Activated CD8-positive, alpha-beta T cell treated with anti-CD3 and anti-CD28 coated beads for 36 hours (primary cell): ENCODE results near the gene MAGI2. TPM values are rescaled to one million over a fixed set of nuclear protein-coding genes. Genes with fewer than 3 reads are reported as not detected.
"Not testable (repeated sequence)": the region's sequence is repeated elsewhere in the genome, so short reads cannot be mapped to it uniquely, and the experiment has no call there.

Experiments
- ATAC-seq: fragments of 200-7000 bp; cut with Tn5 transposase; one replicate; pipeline ENCODE4 v1.10.0; 2021; ENCODE audit warnings: mild to moderate bottlenecking, moderate library complexity
- CTCF ChIA-PET: fragments of 350-600 bp; sonication (Branson Sonifier 250); formaldehyde crosslinking; loops from one replicate; lab custom pipeline; 2021; ENCODE audit warnings: antibody characterized with exemption; lab: Charles Lee
- POLR2A ChIA-PET: fragments of 350-600 bp; sonication (Branson Sonifier 250); formaldehyde crosslinking; loops from one replicate; lab custom pipeline; 2021; ENCODE audit warnings: antibody characterized with exemption; lab: Charles Lee
- DNase-seq: peaks from one replicate; pipeline ENCODE4 v3.0.0-alpha.2; 2020
- H3K27ac Mint-ChIP-seq: one replicate; pipeline ENCODE4 v1.8.0; 2021; ENCODE audit warnings: mild to moderate bottlenecking, mixed read lengths
- H3K27me3 Mint-ChIP-seq: one replicate; pipeline ENCODE4 v1.8.0; 2021; ENCODE audit warnings: mixed read lengths
- H3K36me3 Mint-ChIP-seq: one replicate; pipeline ENCODE4 v1.8.0; 2021; ENCODE audit warnings: low read depth, mixed read lengths
- H3K4me1 Mint-ChIP-seq: one replicate; pipeline ENCODE4 v1.8.0; 2021; ENCODE audit warnings: low read depth, mixed read lengths
- H3K4me3 Mint-ChIP-seq: one replicate; pipeline ENCODE4 v1.8.0; 2021; ENCODE audit warnings: mild to moderate bottlenecking, moderate library complexity, mixed read lengths
- H3K9me3 Mint-ChIP-seq: one replicate; pipeline ENCODE4 v1.8.0; 2021; ENCODE audit warnings: mixed read lengths
- intact Hi-C: fragments of 100-400 bp; cut with micrococcal nuclease; formaldehyde crosslinking; loops from one replicate; pipeline ENCODE4 v1.10.0; 2022
- total RNA-seq, 2 experiments: library from RNA; stranded (reverse); gene quantifications; one replicate each; pipeline ENCODE4 v1.2.3, GENCODE V29; 2021
- TF ChIP-seq, protein P1 (sequence below): fragments of 200-600 bp; IDR thresholded peaks from one replicate; pipeline ENCODE4 v1.8.0; 2022; ENCODE audit warnings: antibody characterized with exemption, mild to moderate bottlenecking

The MAGI2 gene
- total RNA-seq, 2 experiments from 2014 or later = 0.04 to 0.09 TPM

GRCh38 chr7:79091011-79091410 is 362.5 kb downstream of the MAGI2 start:
- Mint-ChIP-seq H3K27ac (no peak overlapping the region), H3K27me3 (no peaks in the 10 kb centered on the region), H3K9me3 (no peaks in the 10 kb centered on the region), H3K4me3 (no peak overlapping the region), H3K36me3 (no peaks in the 10 kb centered on the region), H3K4me1 (no peaks in the 10 kb centered on the region)
- TF ChIP-seq, protein P1, sequence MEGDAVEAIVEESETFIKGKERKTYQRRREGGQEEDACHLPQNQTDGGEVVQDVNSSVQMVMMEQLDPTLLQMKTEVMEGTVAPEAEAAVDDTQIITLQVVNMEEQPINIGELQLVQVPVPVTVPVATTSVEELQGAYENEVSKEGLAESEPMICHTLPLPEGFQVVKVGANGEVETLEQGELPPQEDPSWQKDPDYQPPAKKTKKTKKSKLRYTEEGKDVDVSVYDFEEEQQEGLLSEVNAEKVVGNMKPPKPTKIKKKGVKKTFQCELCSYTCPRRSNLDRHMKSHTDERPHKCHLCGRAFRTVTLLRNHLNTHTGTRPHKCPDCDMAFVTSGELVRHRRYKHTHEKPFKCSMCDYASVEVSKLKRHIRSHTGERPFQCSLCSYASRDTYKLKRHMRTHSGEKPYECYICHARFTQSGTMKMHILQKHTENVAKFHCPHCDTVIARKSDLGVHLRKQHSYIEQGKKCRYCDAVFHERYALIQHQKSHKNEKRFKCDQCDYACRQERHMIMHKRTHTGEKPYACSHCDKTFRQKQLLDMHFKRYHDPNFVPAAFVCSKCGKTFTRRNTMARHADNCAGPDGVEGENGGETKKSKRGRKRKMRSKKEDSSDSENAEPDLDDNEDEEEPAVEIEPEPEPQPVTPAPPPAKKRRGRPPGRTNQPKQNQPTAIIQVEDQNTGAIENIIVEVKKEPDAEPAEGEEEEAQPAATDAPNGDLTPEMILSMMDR = no peak
- no peak for DNase-seq
- intact Hi-C loops = no loop called here
- ChIA-PET CTCF (no interaction called here), POLR2A (no interaction called here)
- no peak for ATAC-seq

GRCh38 chr7:79090543-79090942 is 362.9 kb downstream of the MAGI2 start:
- H3K27ac Mint-ChIP-seq = no peak overlapping the region
- intact Hi-C loops = no loop called here
- POLR2A ChIA-PET = no interaction called here
- TF ChIP-seq, protein P1 = no peak
- ATAC-seq (no peak), DNase-seq (no peak)
- CTCF ChIA-PET = no interaction called here
- no peaks in the 10 kb centered on the region for H3K4me1 Mint-ChIP-seq
- no peaks in the 10 kb centered on the region for H3K9me3 Mint-ChIP-seq
- H3K27me3 Mint-ChIP-seq = no peaks in the 10 kb centered on the region
- no peak overlapping the region for H3K4me3 Mint-ChIP-seq
- H3K36me3 Mint-ChIP-seq = no peaks in the 10 kb centered on the region

DNA sequence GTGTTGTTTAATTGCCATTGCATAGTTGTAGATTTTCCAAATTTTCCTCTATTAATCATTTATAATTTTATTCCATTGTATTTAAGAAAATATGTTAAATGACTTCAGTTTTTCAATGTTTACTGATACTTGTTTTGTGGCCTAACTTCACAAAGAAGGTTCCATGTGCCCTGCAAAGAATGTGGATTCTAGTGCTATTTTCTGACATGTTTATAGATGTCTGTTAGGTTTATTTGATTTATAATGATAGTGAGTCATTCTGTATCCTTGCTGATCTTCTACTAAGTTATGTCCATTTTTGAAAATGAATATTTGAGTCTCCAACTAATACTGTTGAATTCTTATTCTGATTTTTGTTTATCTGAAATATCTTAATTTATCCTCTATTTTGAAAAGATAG is 369.0 kb downstream of the MAGI2 start:
- TF ChIP-seq, protein P1 = no peak
- intact Hi-C loops = no loop called here
- POLR2A ChIA-PET = no interaction called here
- Mint-ChIP-seq H3K9me3 (no peaks in the 10 kb centered on the region), H3K27ac (no peak overlapping the region), H3K36me3 (no peaks in the 10 kb centered on the region), H3K27me3 (no peaks in the 10 kb centered on the region), H3K4me1 (no peaks in the 10 kb centered on the region), H3K4me3 (no peak overlapping the region)
- DNase-seq (no peak), ATAC-seq (no peak)
- CTCF ChIA-PET = no interaction called here

- CTCF ChIA-PET = no interaction called here
- POLR2A ChIA-PET = no interaction called here
- no peak for DNase-seq
- no peaks in the 10 kb centered on the region for H3K36me3 Mint-ChIP-seq
- no peak overlapping the region for H3K4me3 Mint-ChIP-seq
- no peak for ATAC-seq
- intact Hi-C loops = no loop called here
- H3K27me3 Mint-ChIP-seq = no peaks in the 10 kb centered on the region
- no peaks in the 10 kb centered on the region for H3K4me1 Mint-ChIP-seq
- no peaks in the 10 kb centered on the region for H3K9me3 Mint-ChIP-seq
- H3K27ac Mint-ChIP-seq = no peak overlapping the region
- TF ChIP-seq, protein P1 = no peak
Observed at GRCh38 chr7:79079919-79080554, 373.4 kb downstream of the MAGI2 start.

GRCh38 chr7:79078273-79078672 is 375.2 kb downstream of the MAGI2 start:
- TF ChIP-seq, protein P1 = no peak
- intact Hi-C loops = no loop called here
- no peaks in the 10 kb centered on the region for H3K9me3 Mint-ChIP-seq

DNA sequence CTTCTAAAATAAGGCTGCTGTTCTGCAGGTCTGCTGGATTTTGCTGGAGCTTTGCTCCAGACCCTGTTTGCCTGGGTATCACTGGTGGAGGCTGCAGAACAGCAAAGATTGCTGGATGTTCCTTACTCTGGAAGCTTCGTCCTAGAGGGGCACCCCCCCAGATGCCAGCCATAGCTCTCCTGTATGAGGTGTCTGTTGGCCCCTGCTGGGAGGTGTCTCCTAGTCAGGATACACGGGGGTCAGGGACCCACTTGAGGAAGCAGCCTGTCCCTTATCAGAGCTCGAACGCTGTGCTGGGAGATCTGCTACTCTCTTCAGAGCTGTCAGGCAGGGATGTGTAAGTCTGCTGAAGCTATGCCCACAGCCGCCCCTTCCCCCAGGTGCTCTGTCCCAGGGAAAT is 382.3 kb downstream of the MAGI2 start:
- H3K27me3 Mint-ChIP-seq, DNase-seq, H3K4me3 Mint-ChIP-seq, intact Hi-C loops, POLR2A ChIA-PET, CTCF ChIA-PET, H3K27ac Mint-ChIP-seq, H3K36me3 Mint-ChIP-seq, ATAC-seq, H3K4me1 Mint-ChIP-seq: not testable (repeated sequence)
- peaks cover 11% of the 10 kb centered on the region for H3K9me3 Mint-ChIP-seq

More at GRCh38 chr7:79078273-79078672, 375.2 kb downstream of the MAGI2 start:
- ChIA-PET POLR2A (no interaction called here), CTCF (no interaction called here)
- no peak overlapping the region for H3K4me3 Mint-ChIP-seq
- no peak for DNase-seq
- no peak for ATAC-seq
- no peaks in the 10 kb centered on the region for H3K27me3 Mint-ChIP-seq
- no peaks in the 10 kb centered on the region for H3K36me3 Mint-ChIP-seq
- H3K4me1 Mint-ChIP-seq = no peaks in the 10 kb centered on the region
- H3K27ac Mint-ChIP-seq = no peak overlapping the region
